Stimulated activated CD4-positive, alpha-beta T cell treated with anti-CD3 and anti-CD28 coated beads, Interleukin-4, amount 100 ng/mL, for 24 hours (primary cell): ENCODE data around the gene CCDC102B.
"Not testable (repeated sequence)": the region's sequence is repeated elsewhere in the genome, so short reads cannot be mapped to it uniquely, and the experiment has no call there.

ENCODE experiments used
- DNase-seq: peaks from one replicate; pipeline ENCODE4 v3.0.0-alpha.2; 2020

The CCDC102B gene

GRCh38 chr18:68797871-68798270 is at the start of gene CCDC102B:
CCDC102B (plus strand) TSS chr18:68798080; CDS start chr18:68836764, 38,684 bp downstream.
- DNase-seq = no peak

- DNase-seq = no peak
Measured at GRCh38 chr18:68757126-68757525, 40.8 kb upstream of the CCDC102B start.

GRCh38 chr18:68759308-68759707 is 38.6 kb upstream of the CCDC102B start:
- DNase-seq = no peak

- no peak for DNase-seq
Measured at GRCh38 chr18:68763083-68763482, 34.8 kb upstream of the CCDC102B start.

GRCh38 chr18:68764016-68764415 is 33.9 kb upstream of the CCDC102B start:
- no peak for DNase-seq

GRCh38 chr18:68766433-68766832 is 31.4 kb upstream of the CCDC102B start:
- DNase-seq = no peak

GRCh38 chr18:68769461-68769860 is 28.4 kb upstream of the CCDC102B start:
- DNase-seq = no peak

GRCh38 chr18:68772268-68772667 is 25.6 kb upstream of the CCDC102B start:
- no peak for DNase-seq

GRCh38 chr18:68778280-68778886 is 19.5 kb upstream of the CCDC102B start:
- DNase-seq = no peak

- DNase-seq = no peak
Measured at GRCh38 chr18:68779169-68779568, 18.7 kb upstream of the CCDC102B start.

GRCh38 chr18:68780802-68781635 is 16.9 kb upstream of the CCDC102B start:
- no peak for DNase-seq

- no peak for DNase-seq
Measured at GRCh38 chr18:68783506-68783905, 14.4 kb upstream of the CCDC102B start.

- no peak for DNase-seq
Measured at GRCh38 chr18:68784071-68784470, 13.8 kb upstream of the CCDC102B start.

GRCh38 chr18:68790290-68790689 is 7.6 kb upstream of the CCDC102B start:
- not testable (repeated sequence) for DNase-seq

- no peak for DNase-seq
Measured at GRCh38 chr18:68791801-68792200, 6.1 kb upstream of the CCDC102B start.

GRCh38 chr18:68793951-68794350 is 3.9 kb upstream of the CCDC102B start:
- DNase-seq = no peak

- no peak for DNase-seq
Measured at GRCh38 chr18:68796936-68797690, 767 bp upstream of the CCDC102B start.

GRCh38 chr18:68800075-68800474 is 2.2 kb downstream of the CCDC102B start:
- no peak for DNase-seq

GRCh38 chr18:68803356-68803755 is 5.5 kb downstream of the CCDC102B start:
- DNase-seq = no peak

- no peak for DNase-seq
Measured at GRCh38 chr18:68817584-68817983, 19.7 kb downstream of the CCDC102B start.

- DNase-seq = no peak
Measured at GRCh38 chr18:68818584-68818983, 20.7 kb downstream of the CCDC102B start.

- no peak for DNase-seq
Measured at GRCh38 chr18:68822926-68823325, 25.0 kb downstream of the CCDC102B start.

GRCh38 chr18:68826121-68826520 is 28.2 kb downstream of the CCDC102B start:
- no peak for DNase-seq
